HL-60/S4 (cell line): ENCODE data around the gene NCOA5.

Source experiments
- in situ Hi-C: fragments of 300-500 bp; cut with MboI; formaldehyde crosslinking; loops from 2 replicates; pipeline ENCODE4 v1.14.3; 2022; ENCODE audit warnings: low sequenced_read_pairs

Gene NCOA5

GRCh38 chr20:46020555-46020954, 69.2 kb downstream of the NCOA5 start:
- in situ Hi-C loops, result no loop called here

GRCh38 chr20:46018611-46019010, 71.2 kb downstream of the NCOA5 start:
- in situ Hi-C loops, result loop anchor here (5.0 kb wide), 1 partner anchor 36 kb away; no protein-coding TSS in a partner anchor

- in situ Hi-C loops, result loop anchor here (5.0 kb wide), 1 partner anchor 36 kb away; no protein-coding TSS in a partner anchor
Observed at GRCh38 chr20:46018112-46018511, 71.7 kb downstream of the NCOA5 start.

- in situ Hi-C loops, result loop anchor here (5.0 kb wide), 1 partner anchor 35 kb away; no protein-coding TSS in a partner anchor
Observed at GRCh38 chr20:46017272-46017671, 72.5 kb downstream of the NCOA5 start.

- in situ Hi-C loops, result loop anchor here (5.0 kb wide), 1 partner anchor 32 kb away; no protein-coding TSS in a partner anchor
Observed at GRCh38 chr20:46014517-46015396, 75.0 kb downstream of the NCOA5 start.

GRCh38 chr20:46013829-46014516, 75.8 kb downstream of the NCOA5 start:
- in situ Hi-C loops, result no loop called here

- in situ Hi-C loops, result no loop called here
Observed at GRCh38 chr20:46013322-46013828, 76.4 kb downstream of the NCOA5 start.

- in situ Hi-C loops, result no loop called here
Observed at GRCh38 chr20:46012921-46013320, 76.8 kb downstream of the NCOA5 start.

- in situ Hi-C loops, result no loop called here
Observed at GRCh38 chr20:46011631-46012482, 77.9 kb downstream of the NCOA5 start.
